ENCODE measurements around the gene RHBDF1.

- TF ChIP-seq POLR2AphosphoS5 (IDR thresholded peaks at IDR 0.05; ENCODE audit: borderline replicate concordance, low read depth, low read length) = no peak
- TF ChIP-seq EZH2 (IDR thresholded peaks at IDR 0.05) = no peak
These were observed 29.8 kb upstream of the RHBDF1 start for GRCh38 chr16:102060-102855.

Measured in SK-N-MC (cell line).